SK-N-SH (cell line): Measurements from ENCODE around the gene CD96.

ENCODE experiments used
- CTCF ChIP-seq: fragments of 200-600 bp; sonication (generic); IDR thresholded peaks from 2 replicates; pipeline ENCODE4 v1.6.1; 2017; ENCODE audit warnings: antibody characterized with exemption, mild to moderate bottlenecking, moderate library complexity
- FOXM1 ChIP-seq: IDR thresholded peaks from 2 replicates; pipeline ENCODE4 v1.4.0; 2012; ENCODE audit warnings: low read depth, mild to moderate bottlenecking
- GABPA ChIP-seq: IDR thresholded peaks from 2 replicates; pipeline ENCODE4 v1.4.0; 2012; ENCODE audit warnings: low read depth, mild to moderate bottlenecking
- JUND ChIP-seq: IDR thresholded peaks from 2 replicates; pipeline ENCODE4 v1.4.0; 2012
- RAD21 ChIP-seq: IDR thresholded peaks from 2 replicates; pipeline ENCODE4 v1.6.1; 2012; ENCODE audit warnings: mild to moderate bottlenecking, low read length
- SMC3 ChIP-seq: IDR thresholded peaks from 2 replicates; pipeline ENCODE4 v1.6.1; 2012; ENCODE audit warnings: low read depth, low read length, improper control_type of control experiment
- TF ChIP-seq, protein P1 (sequence below): IDR thresholded peaks from 2 replicates; pipeline ENCODE4 v1.4.0; 2012; ENCODE audit warnings: low read depth, borderline replicate concordance

- TF ChIP-seq SMC3, result no peak
- no peak for TF ChIP-seq CTCF
- TF ChIP-seq RAD21, result no peak
- no peak for TF ChIP-seq JUND
- no peak for TF ChIP-seq FOXM1
- no peak for TF ChIP-seq GABPA
- TF ChIP-seq, protein P1, sequence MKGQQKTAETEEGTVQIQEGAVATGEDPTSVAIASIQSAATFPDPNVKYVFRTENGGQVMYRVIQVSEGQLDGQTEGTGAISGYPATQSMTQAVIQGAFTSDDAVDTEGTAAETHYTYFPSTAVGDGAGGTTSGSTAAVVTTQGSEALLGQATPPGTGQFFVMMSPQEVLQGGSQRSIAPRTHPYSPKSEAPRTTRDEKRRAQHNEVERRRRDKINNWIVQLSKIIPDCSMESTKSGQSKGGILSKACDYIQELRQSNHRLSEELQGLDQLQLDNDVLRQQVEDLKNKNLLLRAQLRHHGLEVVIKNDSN, result no peak
Observed at GRCh38 chr3:111541391-111541790, 606 bp upstream of the CD96 start.
